Medulla oblongata (tissue), 1 donor: ENCODE results near the gene MID1.
A peak's percentile ranks its signal among the peaks of the same experiment; 100 is the strongest.

Experiments
- DNase-seq: peaks from one replicate; pipeline ENCODE4 v3.0.0-alpha.2; 2015; ENCODE audit errors: extremely low spot score

The MID1 gene

GRCh38 chrX:10577853-10578252 lies 42.5 kb downstream of the MID1 start:
- no peak for DNase-seq

GRCh38 chrX:10576777-10577447 lies 43.5 kb downstream of the MID1 start:
- DNase-seq, result peak; percentile 16

DNA sequence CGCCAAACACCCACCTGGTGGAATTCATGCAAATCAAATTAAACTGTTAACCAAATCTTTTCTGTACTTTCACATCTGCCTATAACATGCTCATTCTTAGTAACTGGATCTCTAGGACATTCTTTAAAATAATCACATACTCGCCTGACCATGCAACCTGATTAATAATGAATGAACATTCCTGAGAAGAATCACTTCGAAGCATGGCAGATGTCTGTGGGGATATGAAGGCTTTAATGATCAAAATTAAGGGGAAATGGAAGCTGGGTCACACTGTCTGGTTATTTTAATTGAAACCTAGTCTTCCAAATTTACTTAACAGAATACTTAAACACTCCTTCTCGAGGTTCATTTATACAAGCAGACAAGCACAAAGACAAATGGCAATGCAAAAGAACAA lies 44.2 kb downstream of the MID1 start:
- no peak for DNase-seq

DNA sequence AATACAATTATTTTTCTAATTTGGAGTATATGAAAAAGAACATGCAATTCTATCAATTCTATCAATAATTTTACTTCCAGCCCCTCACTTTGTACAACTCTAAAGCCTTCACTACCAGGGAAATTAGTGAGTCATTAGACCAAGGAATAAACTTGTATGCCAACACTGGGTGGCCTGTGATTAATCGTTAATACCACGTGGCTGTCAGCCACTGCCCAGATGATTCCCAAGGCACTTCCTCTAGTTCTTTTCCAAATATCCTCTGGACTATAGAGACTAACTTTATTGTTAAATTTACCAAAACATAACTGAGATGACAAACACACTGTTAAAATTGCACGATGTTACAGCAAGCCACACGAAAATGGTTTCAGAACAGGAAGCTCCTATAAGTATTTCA lies 45.7 kb downstream of the MID1 start:
- DNase-seq, result no peak

DNA sequence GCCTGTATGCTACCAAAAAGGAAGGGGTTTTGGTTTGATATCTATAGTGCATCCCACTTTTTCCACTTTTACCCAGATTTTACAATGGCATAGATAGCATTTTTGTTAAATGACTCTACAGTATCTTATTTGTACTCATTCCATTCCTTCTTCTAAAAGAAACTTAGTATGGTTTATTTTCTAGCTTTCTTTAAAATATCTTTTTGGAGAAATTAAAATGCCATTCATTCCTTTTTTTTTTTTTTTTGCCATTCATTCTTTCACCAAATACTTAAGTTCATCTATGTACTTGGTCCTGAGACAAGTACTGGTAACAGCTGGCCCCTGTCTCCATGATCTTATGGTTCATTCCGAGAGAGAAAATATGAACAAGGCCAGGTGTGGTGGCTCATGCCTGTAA lies 49.1 kb downstream of the MID1 start:
- no peak for DNase-seq

- no peak for DNase-seq
Measured at GRCh38 chrX:10570601-10571000, 49.8 kb downstream of the MID1 start.

- DNase-seq, result no peak
Measured at GRCh38 chrX:10569946-10570345, 50.4 kb downstream of the MID1 start.

- DNase-seq, result no peak
Measured at GRCh38 chrX:10568428-10568827, 52.0 kb downstream of the MID1 start.

DNA sequence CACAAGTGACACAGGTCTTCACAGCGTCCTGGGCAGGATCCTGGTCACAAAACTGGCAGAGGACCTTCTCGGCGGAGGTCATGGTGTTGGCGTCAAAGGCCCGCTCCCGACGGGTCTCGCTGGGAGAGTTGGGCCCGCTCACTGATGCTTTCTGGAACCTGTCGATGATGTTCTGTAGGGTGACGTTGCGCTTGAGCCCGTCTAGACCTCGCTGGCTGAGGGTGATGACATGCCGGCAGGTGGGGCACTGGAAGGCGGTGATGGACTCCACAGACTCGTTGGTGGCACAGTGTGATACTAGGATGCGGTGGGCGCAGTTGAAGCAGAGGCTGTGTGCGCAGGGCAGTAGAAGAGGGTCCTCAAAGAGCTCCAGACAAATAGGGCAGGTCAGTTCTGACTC lies 53.2 kb downstream of the MID1 start:
- DNase-seq, result no peak

- no peak for DNase-seq
Measured at GRCh38 chrX:10566716-10567097, 53.7 kb downstream of the MID1 start.

DNA sequence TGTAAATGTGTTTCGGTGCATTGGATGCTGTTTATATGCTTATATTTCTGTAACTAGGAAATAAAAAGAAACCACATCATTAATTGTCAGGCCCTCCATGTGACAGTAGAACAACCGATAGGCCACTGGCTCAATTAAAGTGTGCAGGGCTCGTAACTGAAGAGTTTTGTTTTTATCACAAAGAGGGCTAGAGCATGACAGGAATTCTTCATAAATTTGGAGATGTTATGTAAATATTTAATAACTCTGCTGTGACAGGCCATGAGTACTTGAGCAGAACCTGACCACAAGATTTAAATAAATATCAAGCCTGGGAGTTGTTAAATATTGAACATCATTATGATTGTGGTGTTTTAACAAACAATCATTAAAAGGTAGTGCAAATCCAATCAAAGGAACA lies 55.9 kb downstream of the MID1 start:
- DNase-seq, result no peak

DNA sequence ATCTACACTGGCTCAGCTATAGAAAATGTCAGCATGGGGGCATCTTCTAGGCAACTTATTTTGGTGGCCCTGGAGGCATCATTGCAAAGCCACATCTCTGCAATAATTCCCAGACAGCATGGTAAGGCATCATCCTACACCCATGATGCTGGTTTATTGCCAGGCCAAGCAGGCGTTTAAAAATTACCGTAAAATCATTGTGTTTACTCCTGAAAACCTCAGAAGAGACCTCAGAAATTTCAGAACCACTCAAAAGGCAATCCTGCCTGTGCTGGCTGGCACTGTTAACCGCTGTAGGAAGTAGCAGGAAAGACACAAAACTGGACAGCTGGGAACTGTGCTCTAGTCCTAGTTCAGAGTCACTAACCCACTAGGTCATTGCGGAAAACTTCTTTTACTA lies 63.2 kb downstream of the MID1 start:
- no peak for DNase-seq

- no peak for DNase-seq
Measured at GRCh38 chrX:10556405-10556804, 64.0 kb downstream of the MID1 start.

DNA sequence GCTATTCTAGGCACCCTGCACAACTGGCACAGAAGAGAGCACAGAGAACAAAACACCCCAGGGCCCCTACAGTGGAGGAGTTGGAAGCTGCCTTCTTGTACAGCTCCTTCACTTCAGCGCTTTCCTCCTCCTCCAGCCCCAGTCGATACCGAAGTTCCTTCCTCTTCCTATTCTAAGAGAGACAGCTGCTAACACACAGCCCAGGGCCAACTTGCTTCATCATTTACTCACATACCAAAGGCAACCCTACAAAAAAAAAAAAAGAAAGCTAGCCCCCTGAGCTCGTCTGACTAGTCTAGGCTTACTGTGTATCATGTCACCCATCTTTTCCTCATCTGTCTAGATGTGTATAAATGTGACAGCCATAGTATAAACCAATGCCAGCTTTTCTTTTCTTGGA lies 64.5 kb downstream of the MID1 start:
- DNase-seq, result no peak

DNA sequence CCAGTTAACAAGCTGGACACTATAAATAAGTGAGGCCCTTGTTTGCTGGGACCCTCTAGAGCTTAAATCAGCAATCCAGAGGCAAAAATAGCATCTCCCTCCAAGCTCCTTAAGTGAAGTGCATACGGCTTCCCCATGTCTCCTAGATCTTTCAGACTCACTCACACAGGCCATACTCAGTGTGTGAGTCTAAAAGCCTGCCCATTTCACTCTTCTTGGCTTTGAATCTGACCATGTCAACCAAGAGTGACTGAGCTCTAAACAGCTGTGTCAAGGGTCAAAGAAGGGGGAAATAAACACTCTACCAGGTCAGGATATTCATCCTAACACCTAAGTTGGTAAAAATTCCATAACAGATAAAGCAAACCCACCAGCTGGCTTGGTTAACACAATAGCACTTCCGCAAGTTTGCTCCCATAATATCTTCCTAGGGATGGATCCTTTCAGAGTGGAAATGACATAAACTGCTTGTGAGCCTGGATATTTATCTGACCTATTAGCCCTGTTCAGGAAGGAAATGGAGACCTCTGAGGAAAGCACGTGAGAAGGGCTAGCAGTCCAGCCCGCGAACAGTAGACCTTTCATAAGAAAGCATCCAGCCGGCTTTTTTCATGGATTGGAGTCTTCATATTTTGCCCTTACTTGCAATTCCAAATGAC lies 65.6 kb downstream of the MID1 start:
- DNase-seq, result no peak

DNA sequence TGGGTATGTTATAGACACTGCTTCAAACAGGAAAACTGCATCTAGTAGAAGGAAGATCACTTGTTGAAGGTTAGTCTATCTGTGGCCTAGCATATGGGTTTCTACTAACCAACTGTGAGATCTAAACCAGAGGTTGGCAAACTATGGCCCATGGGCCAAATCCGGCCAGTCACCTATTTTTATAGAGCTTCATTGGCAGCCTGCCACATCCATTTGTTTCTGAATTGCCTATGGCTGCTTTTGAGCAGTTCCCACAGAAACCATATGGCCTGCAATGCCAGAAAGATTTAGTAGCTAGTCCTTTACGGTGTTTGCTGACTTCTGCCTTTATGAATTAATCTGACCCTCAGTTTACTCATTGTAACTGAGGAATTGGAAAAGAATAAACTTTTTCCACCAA lies 71.1 kb downstream of the MID1 start:
- no peak for DNase-seq

- DNase-seq, result no peak
Measured at GRCh38 chrX:10548688-10549087, 71.7 kb downstream of the MID1 start.

GRCh38 chrX:10545882-10546281 lies 74.5 kb downstream of the MID1 start:
- DNase-seq, result no peak

- no peak for DNase-seq
Measured at GRCh38 chrX:10542586-10542985, 77.8 kb downstream of the MID1 start.

GRCh38 chrX:10538831-10539230 lies 81.6 kb downstream of the MID1 start:
- no peak for DNase-seq

DNA sequence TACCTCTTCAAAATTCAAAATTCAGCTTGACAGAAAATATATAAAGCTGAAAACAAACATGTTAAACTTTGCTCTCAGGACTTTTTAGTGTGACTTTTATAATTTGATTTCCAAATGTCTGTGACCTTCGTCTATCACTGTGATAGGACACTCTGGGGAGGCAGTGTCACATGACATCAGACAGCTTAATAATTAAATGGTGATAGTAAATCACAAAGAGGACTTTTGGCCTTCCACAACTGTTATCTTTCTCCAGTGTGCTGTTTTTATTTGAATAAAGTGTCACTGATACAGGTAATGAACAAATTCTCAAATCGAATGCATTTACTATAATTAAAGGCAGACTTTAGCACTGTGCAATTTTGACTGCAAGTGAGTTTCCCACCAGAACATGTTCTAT lies 83.1 kb downstream of the MID1 start:
- no peak for DNase-seq

GRCh38 chrX:10536744-10537143 lies 83.6 kb downstream of the MID1 start:
- no peak for DNase-seq

GRCh38 chrX:10534611-10535010 lies 85.8 kb downstream of the MID1 start:
- no peak for DNase-seq
